ENCODE results near the gene GKN1.

- TF ChIP-seq, protein P1, sequence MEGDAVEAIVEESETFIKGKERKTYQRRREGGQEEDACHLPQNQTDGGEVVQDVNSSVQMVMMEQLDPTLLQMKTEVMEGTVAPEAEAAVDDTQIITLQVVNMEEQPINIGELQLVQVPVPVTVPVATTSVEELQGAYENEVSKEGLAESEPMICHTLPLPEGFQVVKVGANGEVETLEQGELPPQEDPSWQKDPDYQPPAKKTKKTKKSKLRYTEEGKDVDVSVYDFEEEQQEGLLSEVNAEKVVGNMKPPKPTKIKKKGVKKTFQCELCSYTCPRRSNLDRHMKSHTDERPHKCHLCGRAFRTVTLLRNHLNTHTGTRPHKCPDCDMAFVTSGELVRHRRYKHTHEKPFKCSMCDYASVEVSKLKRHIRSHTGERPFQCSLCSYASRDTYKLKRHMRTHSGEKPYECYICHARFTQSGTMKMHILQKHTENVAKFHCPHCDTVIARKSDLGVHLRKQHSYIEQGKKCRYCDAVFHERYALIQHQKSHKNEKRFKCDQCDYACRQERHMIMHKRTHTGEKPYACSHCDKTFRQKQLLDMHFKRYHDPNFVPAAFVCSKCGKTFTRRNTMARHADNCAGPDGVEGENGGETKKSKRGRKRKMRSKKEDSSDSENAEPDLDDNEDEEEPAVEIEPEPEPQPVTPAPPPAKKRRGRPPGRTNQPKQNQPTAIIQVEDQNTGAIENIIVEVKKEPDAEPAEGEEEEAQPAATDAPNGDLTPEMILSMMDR (IDR thresholded peaks at IDR 0.05): no peak
- TF ChIP-seq POLR2A (IDR thresholded peaks at IDR 0.05): no peak
Observed at GRCh38 chr2:68989035-68989434, 14.6 kb downstream of the GKN1 start.
